Stimulated activated CD4-positive, alpha-beta T cell treated with anti-CD3 and anti-CD28 coated beads, Interleukin-12 subunit alpha, Interleukin-12 subunit beta, amount 100 ng/mL, for 24 hours (primary cell): Measurements from ENCODE around the gene DIS3L2.
"Not testable (repeated sequence)": the region's sequence is repeated elsewhere in the genome, so short reads cannot be mapped to it uniquely, and the experiment has no call there.

Experiments
- DNase-seq, 2 experiments: peaks; one replicate each; pipeline ENCODE4 v3.0.0-alpha.2; 2020; ENCODE audit warnings: low read depth in 2 of 2

DIS3L2 gene

GRCh38 chr2:232348936-232349335 is 387.4 kb downstream of the DIS3L2 start:
- no peak for DNase-seq

GRCh38 chr2:232349546-232349945 is 388.0 kb downstream of the DIS3L2 start:
- DNase-seq = no peak

DNA sequence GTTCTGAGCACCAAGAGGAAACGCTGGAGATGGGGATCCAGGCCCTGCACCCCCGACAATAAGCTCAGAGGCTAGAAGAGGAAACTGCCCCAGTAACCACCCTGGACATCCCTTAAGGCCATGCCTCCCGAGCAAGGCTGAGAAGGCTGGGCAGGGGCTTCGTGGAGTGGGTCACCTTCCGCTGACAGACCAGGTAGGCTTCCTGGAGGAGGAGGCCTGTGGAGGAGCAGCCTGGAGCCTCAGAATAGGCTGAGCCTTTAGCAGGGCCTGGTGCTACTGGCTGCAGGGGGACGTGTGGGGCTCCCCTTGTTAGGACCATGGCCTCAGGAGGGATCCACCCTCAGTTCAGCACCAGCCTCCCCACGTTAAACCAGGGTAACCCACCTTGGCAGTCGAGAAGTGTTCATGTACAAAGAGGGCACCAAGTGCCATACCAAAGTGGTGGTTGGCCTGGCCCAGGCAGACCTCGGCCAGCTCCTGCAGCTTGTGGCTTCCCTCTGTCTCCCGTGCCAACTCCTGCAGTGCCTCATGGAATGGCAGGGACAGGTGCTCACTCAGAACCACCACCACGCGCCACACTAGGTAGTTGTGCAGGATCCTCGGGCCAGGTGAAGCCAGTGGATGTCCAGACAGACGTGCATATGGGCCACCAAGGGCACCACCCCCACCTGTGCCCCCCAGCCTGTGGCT is 388.6 kb downstream of the DIS3L2 start:
- DNase-seq = no peak

DNA sequence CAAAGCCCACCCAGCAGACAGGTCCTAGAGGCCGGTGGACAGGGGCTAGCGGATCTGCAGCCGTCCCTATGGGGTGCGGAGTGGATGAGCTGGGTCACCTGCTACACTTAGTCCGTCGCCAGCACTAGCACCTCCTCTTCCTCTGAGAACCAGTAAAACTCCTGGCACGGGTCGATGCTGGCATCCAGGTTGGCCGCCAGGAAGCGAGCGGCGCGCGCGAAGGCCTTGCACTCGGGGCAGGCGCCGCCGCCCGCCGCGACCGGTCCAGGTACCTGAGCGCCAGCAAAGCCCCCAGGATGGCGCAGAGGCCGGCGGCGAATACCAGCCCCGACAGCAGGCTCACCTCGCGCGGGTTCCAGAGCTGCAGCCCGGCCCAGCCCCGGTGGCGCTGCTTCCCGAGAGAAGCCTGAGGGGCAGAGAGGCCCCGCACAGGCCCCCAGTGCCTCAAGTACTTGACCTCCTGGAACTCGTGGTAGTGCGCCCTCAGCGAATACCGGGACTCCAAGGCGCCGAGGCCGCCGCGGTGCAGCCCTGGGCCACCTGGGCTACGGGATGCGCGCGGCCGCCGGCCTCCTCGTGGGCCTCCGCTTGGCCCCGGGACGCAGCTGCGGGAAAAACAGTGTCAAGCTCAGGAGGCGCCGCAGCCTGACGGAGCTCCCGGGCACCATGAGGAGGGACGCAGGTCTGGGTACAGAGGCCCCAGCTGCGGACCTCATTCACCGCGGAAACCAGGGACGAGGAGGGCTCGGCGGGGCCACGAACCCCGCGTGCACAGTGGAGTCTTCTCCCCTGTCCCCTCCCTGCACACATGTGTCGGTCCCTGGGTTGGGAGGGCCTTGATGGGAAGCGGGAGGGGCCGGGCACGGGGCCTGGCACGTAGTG is 389.5 kb downstream of the DIS3L2 start:
- no peak for DNase-seq

DNA sequence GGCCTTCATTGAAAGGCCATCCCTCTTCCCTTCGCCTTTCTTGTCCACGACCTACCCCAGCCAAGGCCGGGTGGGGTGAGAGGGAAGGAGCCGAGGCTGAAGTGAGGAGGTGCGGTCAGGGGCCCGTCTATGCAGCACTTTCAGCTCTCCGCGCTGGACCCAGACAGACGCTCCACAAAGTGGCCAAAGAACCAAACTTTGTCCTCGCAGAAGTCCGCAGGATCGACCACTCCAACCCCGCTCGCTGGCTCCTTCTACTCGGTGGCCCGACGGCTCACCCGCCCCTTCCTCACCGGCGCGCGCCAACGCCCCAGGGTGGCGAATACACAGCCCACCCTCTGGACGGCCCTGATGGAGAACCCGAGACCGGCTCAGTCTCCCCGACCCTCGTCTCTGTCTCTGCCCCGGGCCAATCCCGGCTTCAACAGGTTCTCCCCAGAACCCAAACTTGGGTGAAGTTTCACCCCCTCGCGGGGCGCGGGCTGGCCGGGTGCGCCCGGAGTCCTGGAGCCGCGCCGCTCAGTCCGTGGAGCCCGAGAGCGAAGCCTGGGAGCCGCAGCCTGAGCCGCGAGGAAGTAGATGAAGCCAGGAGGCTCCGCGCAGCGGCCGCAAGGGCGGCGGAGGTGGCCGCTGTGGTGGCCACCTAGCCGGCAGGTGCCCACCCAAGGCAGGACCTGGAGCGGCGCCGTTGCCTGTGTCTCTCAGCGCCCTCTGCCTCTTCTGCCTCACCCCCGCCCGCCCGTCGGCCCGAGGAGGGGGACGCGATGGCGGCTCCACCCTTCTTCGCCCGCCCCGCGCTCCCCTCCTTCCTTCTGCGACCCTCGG is 390.4 kb downstream of the DIS3L2 start:
- DNase-seq = no peak

DNA sequence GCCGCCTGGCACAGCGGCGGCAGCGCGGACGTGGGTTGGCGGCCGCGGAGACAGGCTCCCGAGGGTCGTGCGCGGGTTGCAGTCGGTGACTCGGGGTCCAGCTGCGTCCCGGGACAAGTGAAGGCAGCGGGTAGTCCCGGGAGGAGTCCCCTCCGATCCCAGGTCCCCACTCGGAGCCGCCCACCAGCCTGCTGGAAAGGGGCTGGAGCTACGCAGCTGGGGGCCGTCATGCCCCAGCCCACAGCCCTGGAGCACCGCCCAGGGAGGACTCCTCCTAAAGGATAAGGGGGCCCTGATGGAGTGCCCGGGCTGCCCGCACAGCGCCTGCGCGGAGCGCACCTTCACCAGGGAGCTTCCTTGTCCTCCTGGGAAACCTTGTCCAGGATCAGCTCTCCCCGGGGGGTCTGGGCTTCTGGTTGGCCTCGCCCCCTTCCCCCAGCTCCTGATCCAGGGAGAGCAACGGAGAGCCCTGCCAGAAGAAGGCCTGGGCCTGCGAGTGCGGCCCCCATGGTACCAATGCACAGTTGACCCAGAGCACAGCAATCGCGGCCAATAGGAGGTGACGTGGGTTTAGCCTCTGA is 391.1 kb downstream of the DIS3L2 start:
- no peak for DNase-seq

GRCh38 chr2:232353096-232353495 is 391.6 kb downstream of the DIS3L2 start:
- no peak for DNase-seq

DNA sequence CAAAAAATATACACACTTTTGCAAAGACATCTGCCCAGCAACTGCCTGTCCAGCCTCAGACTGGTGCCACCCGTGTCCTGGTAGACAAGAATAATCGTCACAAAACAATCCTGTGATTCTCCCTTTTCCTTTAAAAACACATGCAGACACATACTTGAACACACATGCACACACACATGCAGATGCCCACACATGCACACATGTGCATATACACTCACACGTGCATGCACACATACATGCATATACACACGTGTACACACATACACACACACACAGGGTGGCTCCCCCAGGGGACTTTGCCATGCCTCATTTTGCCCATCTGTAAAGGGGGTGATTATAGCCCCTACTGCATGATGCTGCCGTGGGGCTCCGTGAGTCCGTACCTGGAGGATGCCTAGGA is 392.1 kb downstream of the DIS3L2 start:
- no peak for DNase-seq

GRCh38 chr2:232354069-232354468 is 392.6 kb downstream of the DIS3L2 start:
- DNase-seq = no peak

GRCh38 chr2:232361646-232362045 is 400.1 kb downstream of the DIS3L2 start:
- DNase-seq = no peak

- no peak for DNase-seq
Observed at GRCh38 chr2:232362174-232362900, 400.8 kb downstream of the DIS3L2 start.

- not testable (repeated sequence) for DNase-seq
Observed at GRCh38 chr2:232363064-232363783, 401.7 kb downstream of the DIS3L2 start.

DNA sequence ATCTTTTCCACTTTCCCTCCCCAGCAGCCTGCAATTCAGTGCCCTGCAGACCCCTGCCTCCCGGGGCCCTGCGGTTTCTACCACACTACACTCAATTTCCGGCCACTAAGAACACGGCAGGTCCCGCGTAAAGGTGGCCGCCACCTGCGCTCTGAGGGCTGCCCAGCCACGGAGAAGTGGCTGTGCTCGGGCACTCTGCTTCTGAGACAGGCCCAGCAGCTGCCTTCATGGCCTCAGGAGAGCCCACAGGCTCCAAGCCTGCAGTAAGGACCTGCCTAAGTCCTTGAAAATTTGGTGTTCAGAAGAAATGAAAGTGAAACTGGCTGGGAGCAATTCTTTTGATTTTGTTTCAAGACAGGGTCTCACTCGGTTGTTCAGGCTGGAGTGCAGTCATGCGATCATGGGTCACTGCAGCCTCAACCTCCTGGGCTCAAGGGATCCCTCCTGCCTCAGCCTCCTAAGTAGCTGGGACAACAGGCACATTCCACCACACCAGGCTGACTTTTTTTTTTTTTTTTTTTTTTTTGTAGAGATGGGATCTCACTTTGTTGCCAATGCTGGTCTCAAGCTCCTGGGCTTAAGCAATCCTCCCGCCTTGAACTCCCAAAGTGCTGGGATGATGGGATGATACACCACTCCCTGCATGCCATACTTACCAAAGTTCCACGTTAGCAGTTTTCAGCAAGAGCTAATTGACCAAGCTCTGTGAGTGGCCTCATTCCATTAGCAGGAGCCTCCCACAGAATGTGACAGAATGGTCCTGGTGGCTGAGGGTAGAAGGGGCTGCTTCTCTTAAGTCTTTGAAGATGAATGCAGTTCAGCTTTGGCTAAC is 402.5 kb downstream of the DIS3L2 start:
- no peak for DNase-seq

DNA sequence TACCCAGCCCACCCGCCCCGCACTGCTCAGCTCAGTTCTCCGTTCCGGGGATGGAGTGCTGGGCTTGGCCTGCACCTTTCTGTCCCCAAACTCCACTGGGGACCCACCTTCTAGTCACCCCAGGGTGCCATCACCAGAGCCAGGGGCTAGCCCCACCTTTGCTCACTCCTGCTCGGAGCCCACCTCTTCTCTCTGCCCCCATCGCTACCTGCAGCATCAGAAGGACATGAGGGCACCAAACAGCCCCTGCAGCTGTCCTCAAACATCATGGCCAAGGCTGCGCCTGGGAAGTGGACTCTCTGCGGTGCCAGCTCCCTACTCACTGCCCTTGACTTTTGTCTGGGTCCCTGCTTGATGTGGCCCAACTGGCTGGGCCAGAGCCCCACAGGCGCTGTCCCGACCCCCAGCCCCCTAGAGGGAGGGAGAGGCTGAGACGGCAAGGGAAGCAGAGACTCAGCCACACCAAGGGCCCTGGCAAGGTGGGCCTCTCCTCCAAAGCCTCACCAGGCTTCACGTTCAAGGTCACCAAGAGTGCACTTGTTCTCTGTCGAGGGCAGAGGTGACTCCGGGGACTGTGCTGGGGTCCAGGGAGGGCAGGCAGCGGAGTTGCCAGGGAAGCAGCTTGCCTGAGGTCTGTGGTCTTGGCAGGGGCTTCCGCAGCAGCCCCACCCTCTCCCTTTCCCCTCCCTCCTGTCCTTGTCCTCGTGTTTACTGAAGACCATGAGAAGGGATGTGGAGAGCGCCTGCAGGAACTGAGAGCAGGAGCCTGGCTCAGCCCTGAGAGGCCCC is 403.5 kb downstream of the DIS3L2 start:
- DNase-seq = not testable (repeated sequence)

DNA sequence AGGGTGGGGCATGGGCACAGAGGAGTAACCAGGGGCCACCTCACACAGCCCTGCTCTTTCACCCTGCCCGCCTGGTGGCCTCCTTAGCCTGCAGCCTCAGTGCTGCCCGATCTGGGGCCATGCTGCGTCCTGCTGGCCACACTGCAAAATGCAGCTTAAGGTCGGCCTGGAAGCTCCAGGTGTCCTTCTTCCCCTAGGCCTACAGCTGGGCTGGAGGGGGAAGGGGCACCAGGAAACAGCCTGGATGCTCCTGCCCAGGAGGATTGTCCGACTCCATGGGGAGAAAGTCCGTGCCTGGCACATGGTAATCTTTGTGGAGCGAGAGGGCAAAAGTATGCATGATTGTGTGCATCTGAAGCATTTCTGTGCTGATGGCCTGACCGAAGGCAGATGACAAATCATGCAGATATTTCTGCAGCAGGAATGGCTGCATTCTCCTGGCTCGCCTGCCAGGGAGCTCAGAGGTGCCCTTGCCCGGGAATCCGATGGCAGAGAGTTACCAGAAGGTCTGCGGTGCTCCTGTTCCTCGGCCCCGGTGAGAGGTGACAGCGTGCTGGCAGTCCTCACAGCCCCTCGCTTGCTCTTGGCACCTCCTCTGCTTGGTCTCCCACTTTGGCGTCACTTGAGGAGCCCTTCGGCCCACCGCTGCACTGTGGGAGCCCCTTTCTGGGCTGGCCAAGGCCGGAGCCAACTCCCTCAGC is 404.3 kb downstream of the DIS3L2 start:
- DNase-seq = no peak

- not testable (repeated sequence) for DNase-seq
Observed at GRCh38 chr2:232366461-232366860, 404.9 kb downstream of the DIS3L2 start.

- DNase-seq = no peak
Observed at GRCh38 chr2:232367016-232367415, 405.5 kb downstream of the DIS3L2 start.

DNA sequence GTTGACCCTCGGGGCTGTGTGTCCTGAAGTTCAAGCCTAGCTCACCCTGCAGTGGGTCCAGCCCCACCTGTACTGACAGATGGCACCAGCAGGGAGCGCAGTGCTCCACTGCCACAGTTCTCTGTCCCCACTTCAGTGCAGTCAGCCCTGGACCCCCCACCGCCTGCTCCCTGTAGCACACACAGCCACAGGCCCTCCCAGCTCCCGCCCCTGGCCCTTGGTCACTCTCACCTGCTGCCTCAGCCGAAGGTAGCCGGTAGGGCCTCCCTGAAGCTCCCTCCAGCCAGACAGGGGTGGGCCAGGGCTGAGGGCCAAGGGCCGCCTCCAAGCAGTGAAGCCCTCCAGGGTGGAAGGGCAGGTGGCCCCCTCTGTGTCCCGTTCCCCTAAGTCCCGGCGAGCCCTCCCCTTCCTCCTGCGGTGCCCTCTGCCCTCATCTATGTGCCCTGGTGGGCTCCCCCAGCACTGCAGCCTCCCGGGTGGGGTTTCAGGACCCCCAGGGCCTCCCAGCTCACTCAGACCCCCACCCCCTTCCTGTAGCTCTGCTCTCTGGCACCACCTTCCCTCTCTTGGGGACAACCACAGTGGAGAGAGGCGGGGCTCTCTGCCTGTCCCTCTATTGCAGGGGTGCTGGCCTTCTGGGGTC is 406.2 kb downstream of the DIS3L2 start:
- DNase-seq = no peak
